ENCODE results near the gene COPRS. TPM values are rescaled to one million over a fixed set of nuclear protein-coding genes. Genes with fewer than 3 reads are reported as not detected.

The COPRS gene
- total and polyA plus RNA-seq, 2 of the 13 experiments (the other 11 are each of a cell fraction or from before 2014, with no cell fraction given), result 22.7 to 93.8 TPM

GRCh38 chr17:31869031-31869430, 10.0 kb upstream of the COPRS start:
- intact Hi-C loops (cut with micrococcal nuclease; ENCODE audit: unreplicated experiment) (no loop called here), in situ Hi-C loops (cut with HindIII; ENCODE audit: extremely low pct_ligation_motif_present, low pct_unique_long_range_greater_than_20kb) (loop anchor here (25.0 kb wide), 1 partner anchor 93 kb away; no protein-coding TSS in a partner anchor)
- ChIA-PET POLR2A (no interaction called here), CTCF (ENCODE audit: low intra/inter-chr PET ratio, low total read pairs) (no interaction called here)
- H3K9ac ChIP-seq (ENCODE audit: insufficient read depth, low read depth, low read length), result no peak overlapping the region
- H4K20me1 ChIP-seq (ENCODE audit: insufficient read depth, low read length), result no peaks in the 10 kb centered on the region
- no peak overlapping the region for H3K4me2 ChIP-seq (ENCODE audit: low read depth, low read length)
- H3K79me2 ChIP-seq (ENCODE audit: insufficient read depth, low read length), result no peaks in the 10 kb centered on the region
- no peak overlapping the region for H3K27ac ChIP-seq (ENCODE audit: extremely low read length, insufficient read depth, low read length)
- H3K27me3 ChIP-seq (ENCODE audit: control insufficient read depth in 1 of 2, insufficient read depth in 2 of 2, low read length in 2 of 2), result no peaks in the 10 kb centered on the region
- no peak overlapping the region for H2AFZ ChIP-seq (ENCODE audit: low read length)
- H3K4me3 ChIP-seq (replicated peaks in 1 of 3; ENCODE audit: insufficient read depth in 1 of 3, low read depth in 2 of 3, low read length in 3 of 3), result no peak overlapping the region
- DNase-seq (ENCODE audit: low spot score) (no peak), FAIRE-seq (no peak), ATAC-seq (no peak)
- H3K4me1 ChIP-seq (ENCODE audit: insufficient read depth, low read length), result no peaks in the 10 kb centered on the region
- H3K9me3 ChIP-seq (ENCODE audit: low read length), result no peaks in the 10 kb centered on the region
- BruUV-seq (replicated peaks), result no TSS peak
- TF ChIP-seq PRPF4 (IDR thresholded peaks at IDR 0.05; ENCODE audit: low read depth, low read length, poor library complexity, severe bottlenecking), result no peak
- no peak for TF ChIP-seq IRX3 (CRISPR knock-in tag; IDR thresholded peaks at IDR 0.05; ENCODE audit: borderline replicate concordance, low read depth)
- TF ChIP-seq ARNT (IDR thresholded peaks at IDR 0.05), result no peak
- TF ChIP-seq SNAI1 (CRISPR knock-in tag; IDR thresholded peaks at IDR 0.05; ENCODE audit: borderline replicate concordance), result no peak
- TF ChIP-seq, protein P1, sequence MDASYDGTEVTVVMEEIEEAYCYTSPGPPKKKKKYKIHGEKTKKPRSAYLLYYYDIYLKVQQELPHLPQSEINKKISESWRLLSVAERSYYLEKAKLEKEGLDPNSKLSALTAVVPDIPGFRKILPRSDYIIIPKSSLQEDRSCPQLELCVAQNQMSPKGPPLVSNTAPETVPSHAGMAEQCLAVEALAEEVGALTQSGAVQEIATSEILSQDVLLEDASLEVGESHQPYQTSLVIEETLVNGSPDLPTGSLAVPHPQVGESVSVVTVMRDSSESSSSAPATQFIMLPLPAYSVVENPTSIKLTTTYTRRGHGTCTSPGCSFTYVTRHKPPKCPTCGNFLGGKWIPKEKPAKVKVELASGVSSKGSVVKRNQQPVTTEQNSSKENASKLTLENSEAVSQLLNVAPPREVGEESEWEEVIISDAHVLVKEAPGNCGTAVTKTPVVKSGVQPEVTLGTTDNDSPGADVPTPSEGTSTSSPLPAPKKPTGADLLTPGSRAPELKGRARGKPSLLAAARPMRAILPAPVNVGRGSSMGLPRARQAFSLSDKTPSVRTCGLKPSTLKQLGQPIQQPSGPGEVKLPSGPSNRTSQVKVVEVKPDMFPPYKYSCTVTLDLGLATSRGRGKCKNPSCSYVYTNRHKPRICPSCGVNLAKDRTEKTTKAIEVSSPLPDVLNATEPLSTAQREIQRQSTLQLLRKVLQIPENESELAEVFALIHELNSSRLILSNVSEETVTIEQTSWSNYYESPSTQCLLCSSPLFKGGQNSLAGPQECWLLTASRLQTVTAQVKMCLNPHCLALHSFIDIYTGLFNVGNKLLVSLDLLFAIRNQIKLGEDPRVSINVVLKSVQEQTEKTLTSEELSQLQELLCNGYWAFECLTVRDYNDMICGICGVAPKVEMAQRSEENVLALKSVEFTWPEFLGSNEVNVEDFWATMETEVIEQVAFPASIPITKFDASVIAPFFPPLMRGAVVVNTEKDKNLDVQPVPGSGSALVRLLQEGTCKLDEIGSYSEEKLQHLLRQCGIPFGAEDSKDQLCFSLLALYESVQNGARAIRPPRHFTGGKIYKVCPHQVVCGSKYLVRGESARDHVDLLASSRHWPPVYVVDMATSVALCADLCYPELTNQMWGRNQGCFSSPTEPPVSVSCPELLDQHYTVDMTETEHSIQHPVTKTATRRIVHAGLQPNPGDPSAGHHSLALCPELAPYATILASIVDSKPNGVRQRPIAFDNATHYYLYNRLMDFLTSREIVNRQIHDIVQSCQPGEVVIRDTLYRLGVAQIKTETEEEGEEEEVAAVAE (CRISPR knock-in tag; IDR thresholded peaks at IDR 0.05; ENCODE audit: borderline replicate concordance), result no peak
- TF ChIP-seq, protein P2, sequence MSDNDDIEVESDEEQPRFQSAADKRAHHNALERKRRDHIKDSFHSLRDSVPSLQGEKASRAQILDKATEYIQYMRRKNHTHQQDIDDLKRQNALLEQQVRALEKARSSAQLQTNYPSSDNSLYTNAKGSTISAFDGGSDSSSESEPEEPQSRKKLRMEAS (IDR thresholded peaks at IDR 0.05), result no peak
- TF ChIP-seq, protein P3, sequence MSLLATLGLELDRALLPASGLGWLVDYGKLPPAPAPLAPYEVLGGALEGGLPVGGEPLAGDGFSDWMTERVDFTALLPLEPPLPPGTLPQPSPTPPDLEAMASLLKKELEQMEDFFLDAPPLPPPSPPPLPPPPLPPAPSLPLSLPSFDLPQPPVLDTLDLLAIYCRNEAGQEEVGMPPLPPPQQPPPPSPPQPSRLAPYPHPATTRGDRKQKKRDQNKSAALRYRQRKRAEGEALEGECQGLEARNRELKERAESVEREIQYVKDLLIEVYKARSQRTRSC (CRISPR knock-in tag; IDR thresholded peaks at IDR 0.05; ENCODE audit: low read depth), result no peak
- no peak for TF ChIP-seq MTERF4 (CRISPR knock-in tag; IDR thresholded peaks at IDR 0.05)
- TF ChIP-seq, protein P4, sequence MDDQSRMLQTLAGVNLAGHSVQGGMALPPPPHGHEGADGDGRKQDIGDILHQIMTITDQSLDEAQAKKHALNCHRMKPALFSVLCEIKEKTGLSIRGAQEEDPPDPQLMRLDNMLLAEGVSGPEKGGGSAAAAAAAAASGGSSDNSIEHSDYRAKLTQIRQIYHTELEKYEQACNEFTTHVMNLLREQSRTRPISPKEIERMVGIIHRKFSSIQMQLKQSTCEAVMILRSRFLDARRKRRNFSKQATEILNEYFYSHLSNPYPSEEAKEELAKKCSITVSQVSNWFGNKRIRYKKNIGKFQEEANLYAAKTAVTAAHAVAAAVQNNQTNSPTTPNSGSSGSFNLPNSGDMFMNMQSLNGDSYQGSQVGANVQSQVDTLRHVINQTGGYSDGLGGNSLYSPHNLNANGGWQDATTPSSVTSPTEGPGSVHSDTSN (CRISPR knock-in tag; IDR thresholded peaks at IDR 0.05; ENCODE audit: borderline replicate concordance), result no peak
- no peak for TF ChIP-seq ZNF891 (CRISPR knock-in tag; IDR thresholded peaks at IDR 0.05)
- TF ChIP-seq, protein P5, sequence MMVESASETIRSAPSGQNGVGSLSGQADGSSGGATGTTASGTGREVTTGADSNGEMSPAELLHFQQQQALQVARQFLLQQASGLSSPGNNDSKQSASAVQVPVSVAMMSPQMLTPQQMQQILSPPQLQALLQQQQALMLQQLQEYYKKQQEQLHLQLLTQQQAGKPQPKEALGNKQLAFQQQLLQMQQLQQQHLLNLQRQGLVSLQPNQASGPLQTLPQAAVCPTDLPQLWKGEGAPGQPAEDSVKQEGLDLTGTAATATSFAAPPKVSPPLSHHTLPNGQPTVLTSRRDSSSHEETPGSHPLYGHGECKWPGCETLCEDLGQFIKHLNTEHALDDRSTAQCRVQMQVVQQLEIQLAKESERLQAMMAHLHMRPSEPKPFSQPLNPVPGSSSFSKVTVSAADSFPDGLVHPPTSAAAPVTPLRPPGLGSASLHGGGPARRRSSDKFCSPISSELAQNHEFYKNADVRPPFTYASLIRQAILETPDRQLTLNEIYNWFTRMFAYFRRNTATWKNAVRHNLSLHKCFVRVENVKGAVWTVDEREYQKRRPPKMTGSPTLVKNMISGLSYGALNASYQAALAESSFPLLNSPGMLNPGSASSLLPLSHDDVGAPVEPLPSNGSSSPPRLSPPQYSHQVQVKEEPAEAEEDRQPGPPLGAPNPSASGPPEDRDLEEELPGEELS (CRISPR knock-in tag; IDR thresholded peaks at IDR 0.05), result no peak
- no peak for TF ChIP-seq ZNF264 (CRISPR knock-in tag; IDR thresholded peaks at IDR 0.05)
- no peak for TF ChIP-seq ZNF446 (CRISPR knock-in tag; IDR thresholded peaks at IDR 0.05)
- whole genome bisulfite sequencing (ENCODE audit: low lambda C conversion rate), result 97% methylated on average over 2 of the region's 2 CpGs
- H3K36me3 ChIP-seq (replicated peaks in 1 of 2; ENCODE audit: control insufficient read depth in 1 of 2, insufficient read depth in 2 of 2, low read length in 2 of 2), result peaks cover 23 to 66% of the 10 kb centered on the region in 2 experiments

Measured in HepG2 (cell line).